HG02759 (cell line): Measurements from ENCODE around the gene DCTN1.
"Not testable (repeated sequence)": the region's sequence is repeated elsewhere in the genome, so short reads cannot be mapped to it uniquely, and the experiment has no call there.

Source experiments
- ATAC-seq: cut with Tn5 transposase; IDR thresholded peaks from one replicate; pipeline ENCODE4 v1.9.1; 2021; ENCODE audit warnings: mild to moderate bottlenecking, moderate library complexity; ENCODE audit not compliant: unreplicated experiment

Gene DCTN1

DNA sequence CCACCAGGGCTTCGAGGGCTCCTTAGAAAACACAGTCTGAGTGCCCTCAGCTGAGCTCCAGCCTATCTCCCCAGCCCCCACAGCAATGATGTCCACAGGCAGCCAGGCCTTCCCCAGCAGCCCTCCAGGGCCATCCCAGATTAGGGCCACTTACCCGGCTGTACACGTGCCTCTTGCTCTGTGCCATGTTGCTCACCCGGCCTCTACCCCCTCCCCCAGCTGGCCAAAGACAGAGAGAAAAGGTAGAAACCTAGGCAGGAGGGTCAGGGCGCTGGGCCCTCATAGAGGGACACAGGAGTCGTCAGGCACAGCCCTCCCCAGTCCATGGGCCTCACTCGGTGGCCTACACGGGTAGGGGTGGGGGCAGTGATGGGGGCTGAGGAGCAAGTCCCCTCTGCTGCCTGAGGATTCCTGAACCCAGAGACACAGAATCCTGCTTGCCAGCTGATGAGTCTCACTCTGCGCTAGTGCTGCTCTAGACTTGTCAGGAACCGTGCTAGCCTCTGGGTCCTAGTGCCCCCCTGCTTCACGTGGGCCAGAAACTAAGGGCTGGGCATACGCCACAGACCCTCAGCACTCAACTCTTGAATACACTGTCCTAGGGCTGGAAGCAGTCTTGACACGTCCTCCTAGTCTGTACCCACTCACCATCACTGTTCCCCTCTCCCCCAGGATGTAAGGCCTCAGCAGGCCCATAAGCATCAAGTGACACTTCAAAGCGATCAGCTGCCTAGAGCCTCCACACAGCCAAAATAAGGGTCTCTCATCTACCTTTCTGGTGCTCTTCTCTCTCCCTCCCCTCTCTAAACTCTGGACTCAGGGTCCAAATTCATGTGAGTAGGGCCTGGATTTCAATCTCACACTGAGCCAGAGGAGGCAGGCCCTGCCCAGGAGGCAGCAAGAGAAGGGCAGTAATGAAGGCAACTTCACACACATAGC, at the start of gene DCTN1:
Gene DCTN1, minus strand, starts transcription at position 461 of the 939 bp plus-strand sequence. Its CDS starts 274 bp downstream, at position 187.
- ATAC-seq, result no peak

DNA sequence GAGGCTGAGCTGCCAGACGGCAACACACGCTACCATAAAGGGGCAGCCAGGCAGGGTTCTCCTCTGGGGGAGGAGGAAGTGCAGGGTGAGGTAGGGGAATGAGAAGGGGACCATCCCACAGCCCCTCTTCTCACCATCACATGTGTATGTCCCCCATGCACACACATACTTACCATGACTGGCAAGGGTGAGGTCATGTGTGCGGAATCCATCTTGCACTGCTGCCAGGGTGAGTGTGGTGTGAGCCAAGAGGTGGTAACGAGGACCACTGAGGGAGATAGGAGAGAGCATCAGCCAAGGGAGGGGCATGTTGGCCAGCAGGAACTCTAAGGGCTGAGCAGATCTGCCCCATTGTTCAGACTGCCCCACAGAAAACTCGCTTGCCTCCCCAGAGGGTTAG, 48.6 kb upstream of the DCTN1 start:
- ATAC-seq, result no peak

DNA sequence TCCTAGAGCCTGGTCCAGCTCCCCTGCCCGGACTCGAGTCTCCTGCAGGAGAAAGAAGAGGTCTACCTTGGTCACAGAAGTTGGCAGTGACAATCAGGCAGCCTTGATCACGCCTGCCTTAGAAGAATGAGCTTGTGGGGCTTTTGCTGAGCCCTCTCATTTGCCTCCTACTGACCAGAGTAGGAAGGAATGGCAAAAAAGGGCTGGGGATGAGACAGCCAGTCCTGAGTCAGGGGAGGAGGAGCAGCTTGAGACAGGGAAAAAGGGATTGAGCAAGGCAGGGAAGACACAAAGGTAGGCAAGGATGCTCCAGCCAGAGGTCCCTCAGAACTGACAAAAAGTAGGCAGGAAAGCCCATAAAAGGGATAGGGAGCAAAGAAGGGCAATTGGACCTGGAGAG, 47.4 kb upstream of the DCTN1 start:
- ATAC-seq, result no peak

DNA sequence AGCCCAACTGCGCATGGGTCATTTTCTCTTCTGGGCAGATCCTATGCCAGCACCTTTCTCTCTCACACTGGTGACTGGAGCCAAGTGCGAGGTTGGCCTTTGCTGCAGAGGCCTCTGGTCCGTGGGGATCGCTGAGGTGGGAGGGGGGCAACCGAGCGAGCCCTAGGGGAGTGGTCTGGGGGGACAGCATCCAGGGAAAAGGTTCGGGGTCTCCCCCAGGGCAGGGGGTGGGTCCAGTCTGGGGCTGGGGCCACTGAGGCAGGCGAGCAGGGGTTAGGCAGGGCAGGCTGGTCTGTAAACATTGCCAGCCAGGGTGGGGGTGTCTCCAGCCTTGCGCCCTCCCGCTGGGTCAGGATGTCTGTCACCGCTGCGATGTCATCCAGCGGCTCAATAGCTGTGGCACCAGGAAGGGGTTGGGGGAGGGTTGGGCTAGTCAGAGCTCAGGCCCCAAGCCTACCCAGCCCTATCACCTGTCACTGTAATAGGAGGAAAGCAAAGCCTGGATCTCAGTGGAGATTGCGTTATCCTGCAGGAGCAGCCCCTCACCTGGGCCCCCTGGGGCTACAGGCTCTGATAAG, 46.2 kb upstream of the DCTN1 start:
- no peak for ATAC-seq

DNA sequence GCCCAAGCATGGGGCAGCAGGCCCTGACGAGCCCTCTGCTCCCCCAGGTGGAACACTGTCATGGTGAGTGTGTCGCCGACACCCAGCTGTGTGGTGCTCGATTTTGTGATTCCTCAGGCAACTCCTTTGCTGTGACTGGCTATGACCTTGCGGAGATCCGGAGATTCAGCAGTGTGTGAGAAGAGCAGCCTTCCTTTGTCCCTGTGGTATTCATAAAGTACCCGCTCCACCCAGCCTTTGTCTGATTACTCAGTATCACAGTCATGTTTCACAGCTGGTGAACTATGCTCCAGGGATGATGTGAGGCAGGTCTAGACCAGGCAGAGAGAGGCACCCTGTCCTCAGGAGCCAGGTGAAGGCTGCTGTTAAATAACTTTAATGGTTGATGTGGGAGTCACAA, 45.4 kb upstream of the DCTN1 start:
- ATAC-seq, result no peak

DNA sequence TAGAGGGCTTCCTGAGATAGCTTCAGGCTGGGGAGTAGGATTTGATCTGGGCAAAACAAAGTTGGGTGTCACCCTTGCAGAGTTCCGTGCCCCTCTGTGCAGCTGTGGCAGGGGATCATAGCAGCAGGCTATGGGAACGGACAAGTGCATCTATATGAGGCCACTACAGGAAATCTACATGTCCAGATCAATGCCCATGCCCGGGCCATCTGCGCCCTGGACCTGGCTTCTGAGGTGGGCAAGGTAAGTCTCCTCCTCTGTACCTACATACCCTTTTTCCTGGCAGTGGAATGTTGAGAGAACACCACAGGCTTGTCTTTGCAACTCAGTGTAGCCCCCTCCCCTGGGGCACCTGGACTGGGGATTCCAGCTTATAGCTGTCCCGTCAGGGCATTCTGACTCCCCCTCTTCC, 44.9 kb upstream of the DCTN1 start:
- no peak for ATAC-seq

DNA sequence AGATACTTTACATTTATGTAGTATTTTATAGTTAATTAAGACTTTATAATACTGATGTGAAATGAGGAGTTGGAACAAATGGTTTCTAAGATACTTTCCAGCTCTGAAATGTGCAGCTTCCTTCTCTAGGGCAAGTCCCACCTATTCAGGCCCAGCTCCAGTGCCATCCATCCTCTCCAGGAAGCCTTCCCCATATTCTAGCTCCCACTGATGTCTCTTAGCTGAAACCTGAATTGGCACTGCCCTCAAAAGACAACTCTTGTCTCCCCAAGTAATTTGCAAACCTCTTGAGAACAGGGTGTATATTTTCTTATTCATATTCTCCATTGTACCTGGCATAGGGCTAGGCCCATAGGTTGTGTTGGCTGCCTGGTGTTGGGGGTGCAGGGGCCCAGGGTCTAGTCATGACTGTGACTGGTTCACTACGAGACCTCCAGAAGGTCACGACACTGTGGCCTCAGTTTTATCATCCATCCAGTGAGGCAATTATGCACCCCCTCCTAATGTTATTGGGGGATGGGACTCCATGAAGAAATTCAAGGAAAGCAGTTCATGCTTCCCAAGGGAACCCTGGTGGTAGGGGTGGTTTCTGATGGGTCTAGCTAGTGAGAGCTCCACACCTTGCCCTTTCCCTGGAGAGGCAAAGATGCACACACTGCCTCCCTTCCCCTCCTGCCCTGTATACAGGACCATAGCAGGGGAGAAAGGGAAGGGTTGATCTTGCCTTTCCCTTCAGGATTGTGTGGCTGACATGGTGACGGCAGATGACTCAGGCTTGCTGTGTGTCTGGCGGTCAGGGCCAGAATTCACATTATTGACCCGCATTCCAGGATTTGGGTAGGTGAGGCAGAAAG, 44.3 kb upstream of the DCTN1 start:
- no peak for ATAC-seq

DNA sequence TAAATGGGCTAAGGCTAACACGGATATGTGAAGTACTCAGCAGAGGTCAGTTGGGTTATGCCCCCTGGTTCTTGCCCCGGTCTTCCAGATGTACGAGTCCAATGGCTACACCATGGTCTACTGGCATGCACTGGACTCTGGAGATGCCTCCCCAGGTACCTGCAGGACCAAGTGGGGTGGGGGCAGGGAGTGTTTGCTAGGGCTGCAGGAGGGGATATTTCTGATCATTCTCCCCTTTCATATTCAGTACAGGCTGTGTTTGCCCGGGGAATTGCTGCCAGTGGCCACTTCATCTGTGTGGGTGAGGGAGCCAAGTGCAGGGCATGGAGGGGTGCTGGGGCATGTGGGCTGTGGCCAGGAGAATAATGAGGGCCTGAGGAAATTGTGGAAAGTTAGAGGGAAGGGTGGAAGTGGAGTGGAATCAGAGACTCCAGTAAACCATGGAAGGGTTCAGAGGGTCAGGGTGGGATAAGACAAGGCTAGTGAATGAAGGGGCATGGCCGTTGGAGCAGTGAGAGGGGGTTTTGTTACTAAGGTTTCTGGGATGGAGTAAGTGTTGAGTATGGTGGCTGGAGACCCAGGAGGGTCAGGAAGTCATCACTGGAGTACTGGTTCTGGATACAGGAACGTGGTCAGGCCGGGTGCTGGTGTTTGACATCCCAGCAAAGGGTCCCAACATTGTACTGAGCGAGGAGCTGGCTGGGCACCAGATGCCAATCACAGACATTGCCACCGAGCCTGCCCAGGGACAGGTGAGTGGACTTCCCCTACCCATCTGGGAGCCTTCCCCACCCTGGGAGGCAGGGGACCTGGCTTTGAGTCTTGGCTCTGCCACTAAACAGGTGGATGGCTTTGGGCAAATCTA, 43.4 kb upstream of the DCTN1 start:
- no peak for ATAC-seq

DNA sequence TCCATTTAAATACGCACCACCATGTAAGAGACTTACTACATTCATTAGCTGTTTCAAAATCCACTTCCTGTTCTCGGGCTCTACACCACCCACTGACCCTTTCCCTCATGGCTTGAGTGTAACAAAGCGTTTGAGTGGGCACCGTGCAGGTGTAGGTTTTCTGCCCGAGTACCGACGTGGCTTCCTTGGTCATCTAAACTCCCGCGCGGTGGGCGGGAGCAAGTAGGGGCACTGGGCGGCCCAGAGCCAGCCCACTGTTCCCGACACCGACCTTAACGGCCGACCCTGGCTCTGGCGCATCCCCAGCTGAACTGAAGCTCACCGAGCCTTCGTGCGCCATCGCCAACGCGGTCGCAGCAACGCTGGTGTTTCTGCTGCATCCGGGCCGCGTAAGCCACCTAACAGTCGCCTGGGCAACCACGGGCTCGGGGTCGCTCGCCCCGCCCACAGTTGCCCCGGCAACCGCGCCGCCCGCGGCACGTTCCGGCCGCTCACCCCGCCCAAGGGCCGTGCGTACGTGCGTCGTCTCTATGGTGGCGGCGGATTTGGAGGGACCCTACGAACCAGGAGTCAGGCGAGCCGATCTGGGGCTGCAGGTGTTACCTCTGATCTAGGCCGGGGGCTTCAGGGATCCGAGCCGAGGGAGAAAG, 41.2 kb upstream of the DCTN1 start, which contains the start of the genes C2orf81 and WDR54:
Gene C2orf81, minus strand, starts transcription at position 399 of the 650 bp plus-strand sequence. Its CDS starts 59 bp downstream, at position 340.
Gene WDR54, plus strand, starts transcription at position 510 of the 650 bp plus-strand sequence. CDS start 424 bp downstream, outside the sequence.
- ATAC-seq, result peak; percentile 96

DNA sequence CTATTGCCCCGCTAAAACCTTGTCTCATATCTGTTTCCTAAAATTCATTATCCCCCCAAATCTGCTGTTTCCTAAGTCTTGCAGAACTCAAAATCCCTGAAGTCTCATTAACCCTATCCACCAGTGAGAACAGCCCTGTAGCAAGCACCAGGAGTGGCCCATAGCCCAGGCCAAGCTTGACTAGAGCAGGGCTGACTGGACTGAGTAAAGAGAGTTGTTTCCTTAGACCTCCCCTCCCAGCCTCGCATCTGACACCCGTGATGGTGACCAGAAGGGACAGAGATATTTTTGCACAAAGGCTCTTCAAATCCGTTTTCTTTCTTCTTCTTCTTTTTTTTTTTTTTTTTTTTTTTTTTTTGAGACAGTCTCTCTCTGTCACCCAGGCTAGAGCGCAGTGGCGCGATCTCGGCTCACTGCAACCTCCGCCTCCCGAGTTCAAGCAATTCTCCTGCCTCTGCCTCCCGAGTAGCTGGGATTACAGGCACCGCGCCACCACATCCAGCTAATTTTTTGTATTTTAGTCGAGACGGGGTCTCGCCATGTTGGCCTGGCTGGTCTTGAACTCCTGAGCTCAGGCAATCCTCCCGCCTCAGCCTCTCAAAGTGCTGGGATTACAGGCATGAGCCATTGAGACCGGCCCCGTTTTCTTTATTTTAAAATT, 40.5 kb upstream of the DCTN1 start:
- not testable (repeated sequence) for ATAC-seq

DNA sequence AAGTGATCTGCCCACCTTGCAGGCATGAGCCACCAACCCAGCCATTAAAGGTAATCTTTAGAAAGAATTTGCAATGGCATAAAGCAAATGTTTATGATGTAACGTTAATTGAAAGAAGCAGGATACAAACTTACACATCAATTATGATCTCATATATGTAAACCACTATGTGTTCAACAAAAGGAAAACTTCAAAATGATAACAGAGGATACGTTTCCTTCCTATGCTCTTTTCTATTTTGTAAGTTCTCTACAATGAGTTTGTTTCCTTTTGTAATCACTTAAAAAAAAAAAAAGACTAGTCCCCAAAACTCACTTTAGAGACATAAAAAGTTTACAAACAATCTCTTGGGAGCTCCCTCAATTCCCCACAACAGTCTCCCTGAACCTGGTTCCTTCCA, 39.9 kb upstream of the DCTN1 start:
- no peak for ATAC-seq

DNA sequence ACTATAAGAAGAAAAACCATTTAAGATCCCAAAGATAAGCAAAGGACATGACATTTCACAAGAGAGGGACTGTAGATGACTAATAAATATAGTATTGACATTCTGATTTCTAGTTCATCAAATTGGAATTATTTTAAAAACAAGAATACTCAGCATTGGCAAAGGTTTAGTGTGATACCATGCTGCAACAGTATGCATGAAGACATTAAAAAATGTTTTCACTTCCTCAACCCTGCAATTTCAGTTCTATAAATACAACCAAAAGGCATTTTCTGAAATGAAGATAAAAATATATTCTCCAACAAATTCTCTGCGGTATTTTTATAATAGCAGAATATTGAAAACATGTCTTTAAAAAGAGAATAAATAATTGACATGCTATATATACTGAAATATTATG, 39.2 kb upstream of the DCTN1 start:
- no peak for ATAC-seq

DNA sequence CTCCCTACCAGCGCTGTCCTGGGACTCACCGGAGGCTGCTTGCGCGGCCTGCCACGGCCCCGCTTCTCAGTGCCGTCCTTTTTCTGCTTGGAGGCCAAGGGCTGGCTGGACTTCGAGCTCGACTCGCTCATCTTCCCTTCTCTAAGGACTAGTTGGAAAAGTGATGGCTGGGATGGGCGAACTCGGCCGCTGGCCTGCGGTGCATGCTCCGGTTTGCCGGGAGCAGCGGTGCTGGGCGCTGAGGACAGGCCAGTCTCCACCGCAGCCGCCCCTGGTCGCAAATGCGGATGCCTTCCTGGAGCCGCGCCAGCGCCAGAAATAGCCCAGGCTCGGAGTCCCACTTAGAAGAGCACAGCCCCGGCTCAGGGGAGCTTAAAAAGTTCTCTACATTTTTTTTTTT, 38.2 kb upstream of the DCTN1 start:
- no peak for ATAC-seq

DNA sequence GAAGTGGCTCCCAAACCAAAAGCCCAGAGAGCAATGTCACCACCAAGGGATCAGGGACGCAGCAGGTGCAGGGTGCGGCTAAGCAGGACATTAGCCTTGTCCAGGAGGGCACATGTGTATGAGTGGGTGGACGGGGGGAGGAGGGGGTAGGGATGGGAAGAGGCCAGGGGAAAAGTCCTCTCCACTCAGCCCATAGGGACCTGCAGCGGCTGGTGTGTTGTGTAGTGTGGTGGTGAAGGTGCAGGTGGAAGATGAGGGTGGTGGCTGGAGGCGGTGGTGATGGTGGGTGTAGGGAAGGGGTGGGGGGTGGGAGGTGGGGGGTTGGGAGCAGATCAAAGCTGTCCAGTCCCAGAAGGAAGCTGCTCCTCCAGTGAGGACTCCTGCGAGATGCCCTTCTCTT, 37.7 kb upstream of the DCTN1 start:
- no peak for ATAC-seq

DNA sequence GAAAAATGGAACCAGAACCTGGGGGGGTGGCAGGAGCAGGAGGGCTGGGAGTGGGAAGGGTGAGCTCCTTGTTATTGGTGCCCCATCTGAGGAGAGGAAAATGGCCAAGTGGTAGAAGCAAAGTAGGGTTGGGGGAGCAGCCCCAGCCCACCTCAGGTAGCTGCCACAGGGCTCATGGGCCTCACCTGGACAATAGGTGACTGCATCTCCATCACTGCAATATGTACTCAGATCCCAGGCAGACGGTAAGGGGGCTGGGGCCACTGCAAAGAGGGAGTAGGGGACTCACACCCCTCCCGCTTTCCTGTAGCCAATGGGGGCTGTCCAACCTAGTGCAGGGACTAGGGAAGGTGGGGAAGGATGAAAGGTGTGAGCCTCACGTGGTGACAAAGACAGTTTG, 37.1 kb upstream of the DCTN1 start:
- no peak for ATAC-seq

DNA sequence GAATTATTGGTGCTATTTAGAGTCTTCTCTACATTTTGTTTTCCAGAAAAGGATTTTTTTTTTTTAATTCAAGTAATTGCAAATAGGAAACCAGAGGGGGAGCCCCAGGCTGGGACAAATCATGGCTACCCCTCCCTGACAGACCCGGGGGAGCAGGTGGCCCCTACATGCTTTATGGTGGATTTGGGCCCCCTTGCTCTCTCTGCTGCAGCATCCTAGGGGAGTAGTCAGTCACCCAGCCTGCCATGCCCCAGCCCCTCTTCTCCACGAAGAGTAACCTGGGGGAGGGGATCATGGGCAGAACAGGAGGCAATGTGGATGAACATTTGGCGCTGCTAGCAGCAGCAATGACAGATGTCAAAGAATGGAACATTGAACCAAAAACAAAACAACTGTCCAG, 36.7 kb upstream of the DCTN1 start:
- ATAC-seq, result no peak

DNA sequence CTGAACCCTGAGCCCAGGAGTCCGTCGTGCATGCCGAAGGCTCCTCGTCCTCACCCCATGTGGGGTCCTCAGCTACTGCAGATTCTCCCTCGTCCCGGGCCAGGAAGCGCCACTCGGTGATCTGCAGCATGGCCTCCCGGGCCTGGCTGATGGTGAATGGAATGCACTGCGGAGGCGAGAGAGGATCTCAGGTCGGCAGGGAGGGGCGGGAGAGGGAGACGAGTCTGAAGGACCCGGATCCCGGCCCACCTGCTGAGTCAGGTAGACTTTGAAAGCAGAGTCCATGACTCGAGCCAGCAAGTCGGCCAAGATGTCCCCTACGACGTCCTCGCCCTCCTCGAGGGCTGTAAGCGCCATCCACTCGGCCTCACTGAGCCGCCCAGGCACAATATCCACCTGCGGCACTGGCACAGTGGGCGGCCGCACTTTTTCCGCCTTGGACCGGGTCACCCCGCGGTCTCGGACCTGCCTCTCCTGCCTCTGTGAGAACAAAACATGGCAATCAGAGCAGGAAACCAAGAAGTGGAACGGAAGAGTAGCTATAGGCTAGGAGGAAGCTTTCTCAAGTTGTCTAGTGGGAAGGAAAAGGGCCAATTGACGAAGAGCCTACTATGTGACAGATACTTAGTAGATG, 35.8 kb upstream of the DCTN1 start:
- no peak for ATAC-seq

DNA sequence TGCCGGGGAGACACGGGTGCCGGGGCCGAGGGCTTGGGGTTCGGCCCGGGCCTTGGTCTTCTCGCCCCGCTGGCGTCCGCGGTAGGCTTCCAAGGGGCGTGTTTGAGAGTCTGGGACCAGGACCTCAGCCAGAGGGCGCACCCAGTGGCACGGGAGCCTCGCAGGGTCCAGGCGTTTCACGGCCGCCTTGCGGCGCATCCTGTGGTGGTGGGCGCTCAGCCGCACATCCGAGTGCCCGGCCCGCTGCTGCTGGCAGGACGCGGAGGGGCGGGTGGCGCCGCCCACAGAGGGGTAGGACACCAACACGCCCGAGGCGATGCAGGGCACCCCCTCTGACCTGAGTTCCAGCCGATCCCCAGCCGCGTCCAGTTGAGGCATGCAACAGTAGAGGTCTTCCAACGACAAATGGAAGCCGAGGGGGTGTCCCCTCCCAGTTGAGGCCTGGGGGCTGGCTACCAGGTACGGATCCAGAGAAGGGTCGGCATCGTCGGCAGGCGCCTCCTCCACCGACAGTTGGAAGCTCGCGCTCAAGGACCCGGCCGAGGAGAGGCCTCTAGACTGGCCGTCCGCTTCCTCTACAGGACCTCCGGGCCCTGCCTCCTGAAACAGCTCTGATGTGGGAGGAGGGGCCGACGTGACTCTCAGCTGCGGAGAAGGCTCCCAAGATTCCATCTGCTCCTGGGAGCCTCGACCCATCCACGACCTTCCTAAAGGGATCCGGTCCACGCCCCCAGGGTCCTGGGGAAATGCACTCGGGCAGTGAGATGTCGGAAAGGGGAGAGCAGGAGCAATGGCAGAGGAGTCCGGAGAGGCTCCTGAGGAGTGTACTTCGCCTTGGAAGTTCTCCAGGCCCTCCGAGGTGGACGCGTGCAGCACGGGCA, 35.0 kb upstream of the DCTN1 start:
- peak; percentile 64 for ATAC-seq
